Adrenal gland (tissue), 12 donors: ENCODE data around the gene NEU3. TPM values are rescaled to one million over a fixed set of nuclear protein-coding genes. Genes with fewer than 3 reads are reported as not detected.

ENCODE experiments used
- DNase-seq, 7 donors: peaks; one replicate each; pipeline ENCODE4 v3.0.0-alpha.2; 2019 to 2020
- H3K27ac ChIP-seq, 5 donors: fragments of 200-600 bp; sonication (generic) in 4 of 5; 1 replicate in 3 of 5; 2 replicates in 2 of 5; pipeline versions ENCODE4 v1.5.1 to v1.8.0; 2016 to 2020; ENCODE audit warnings: mild to moderate bottlenecking in 1 of 5
- H3K27me3 ChIP-seq: fragments of 200-600 bp; 2 replicates; pipeline ENCODE4 v1.8.0; 2021
- H3K36me3 ChIP-seq, 2 donors: fragments of 200-600 bp; replicated peaks in 1 of 2; 1 replicate in 1 of 2; 2 replicates in 1 of 2; pipeline versions ENCODE4 v1.5.1 to v1.8.0; 2018 to 2022
- H3K4me1 ChIP-seq, 2 donors: fragments of 200-600 bp; replicated peaks in 1 of 2; 1 replicate in 1 of 2; 2 replicates in 1 of 2; pipeline versions ENCODE4 v1.5.1 to v1.8.0; 2018 to 2021
- H3K4me3 ChIP-seq, 4 donors: fragments of 200-600 bp; sonication (generic) in 3 of 4; one replicate each; pipeline ENCODE4 v1.5.1; 2016 to 2018
- H3K9me3 ChIP-seq, 3 donors: fragments of 200-600 bp; sonication (generic) in 1 of 3; replicated peaks in 1 of 3; 1 replicate in 2 of 3; 2 replicates in 1 of 3; pipeline versions ENCODE4 v1.5.1 to v1.8.0; 2016 to 2021
- CTCF ChIP-seq, 6 experiments: fragments of 450-650 bp in 4 of 6; fragments of 200-600 bp in 2 of 6; sonication (generic) in 1 of 6; IDR thresholded peaks; 1 replicate in 5 of 6; 2 replicates in 1 of 6; pipeline versions ENCODE4 v1.5.1 to v1.8.0; 2016 to 2021; ENCODE audit warnings: antibody characterized with exemption in 6 of 6, mild to moderate bottlenecking in 2 of 6, moderate library complexity in 1 of 6
- POLR2A ChIP-seq, 2 donors: fragments of 450-650 bp; IDR thresholded peaks; one replicate each; pipeline ENCODE4 v1.6.1; 2017; ENCODE audit warnings: antibody characterized with exemption in 2 of 2, mild to moderate bottlenecking in 2 of 2, moderate library complexity in 1 of 2
- WGBS, 4 donors: extraction: QIAGEN DNeasy Blood & Tissue Kit in 2 of 4; methylation state at CpG; one replicate each; pipeline versions ENCODE4 v1.1.5 to v1.1.7; 2013 to 2017; 5-methylcytosine and 5-hydroxymethylcytosine counted together
- intact Hi-C, 2 donors: fragments of 100-400 bp; cut with DNase I; formaldehyde crosslinking; loops; one replicate each; pipeline versions ENCODE4 v1.14.1 to v1.15.0; 2022 to 2023
- polyA plus RNA-seq, 3 donors: library from polyadenylated mRNA; stranded (reverse); fragments of 200-250 nt in 2 of 3; fragments of 350-450 nt in 1 of 3; fragmentation: Illumina TruSeq in 1 of 3; extraction: RNeasy Lipid Tissue Mini Kit (QIAGEN cat#74804) in 1 of 3; gene quantifications; one replicate each; pipeline ENCODE4 v1.2.3, GENCODE V29; 2013 to 2014
- total RNA-seq, 9 donors: library from RNA; depleted of rRNA in 4 of 9; stranded (reverse); fragments of >200 nt in 4 of 9; fragments of 120-200 nt in 1 of 9; fragmentation: NEBNext Ultra II Directional in 1 of 9; extraction: Animal tissue kit (Norgen Biotek cat#: 25700) in 1 of 9; gene quantifications; one replicate each; pipeline versions ENCODE4 v1.1.0 to v1.2.4, GENCODE V29; 2013 to 2023
- donor health status: healthy with polysubstance abuse.
- donor health status: Bipolar disorder and iron deficiency.
- donor health status: DM: yes; HTN: yes; CAD: no.
- donor health status: DM: no; HTN: no; CAD: no.
- donor health status: DM: no; HTN: no; CAD: no.
- donor health status: DM: yes; HTN: yes; CAD: no.

Gene NEU3
- total and polyA plus RNA-seq, 12 donors, result 8.3 to 34.9 (median 19.7) TPM

GRCh38 chr11:74951226-74951625 is 37.5 kb upstream of the NEU3 start:
- TF ChIP-seq CTCF (IDR thresholded peaks at IDR 0.05) (no peak), POLR2A (IDR thresholded peaks at IDR 0.05) (no peak)
- Histone ChIP-seq H3K27me3 (no peaks in the 10 kb centered on the region), H3K4me1 (peaks cover 3 to 56% of the 10 kb centered on the region in 2 donors), H3K27ac (no peak overlapping the region), H3K9me3 (no peaks in the 10 kb centered on the region), H3K36me3 (no peaks in the 10 kb centered on the region), H3K4me3 (no peak overlapping the region)
- DNase-seq, result no peak
- intact Hi-C loops, result no loop called here
- 89 to 92% (median 91%) methylated on average over 8 of the region's 8 CpGs for whole genome bisulfite sequencing, 4 donors

- no peaks in the 10 kb centered on the region for H3K9me3 ChIP-seq
- H3K36me3 ChIP-seq, result no peaks in the 10 kb centered on the region
- no peak for DNase-seq
- WGBS, 4 donors, result 62 to 76% (median 72%) methylated on average over 2 of the region's 2 CpGs
- H3K27ac ChIP-seq, result no peak overlapping the region
- H3K4me3 ChIP-seq, result no peak overlapping the region
- intact Hi-C loops, result no loop called here
- no peaks in the 10 kb centered on the region for H3K27me3 ChIP-seq
- peaks cover 3 to 72% of the 10 kb centered on the region in 2 donors for H3K4me1 ChIP-seq
- TF ChIP-seq CTCF (IDR thresholded peaks at IDR 0.05) (no peak), POLR2A (IDR thresholded peaks at IDR 0.05) (no peak)
Measured at GRCh38 chr11:74952752-74953151, 36.0 kb upstream of the NEU3 start.

DNA sequence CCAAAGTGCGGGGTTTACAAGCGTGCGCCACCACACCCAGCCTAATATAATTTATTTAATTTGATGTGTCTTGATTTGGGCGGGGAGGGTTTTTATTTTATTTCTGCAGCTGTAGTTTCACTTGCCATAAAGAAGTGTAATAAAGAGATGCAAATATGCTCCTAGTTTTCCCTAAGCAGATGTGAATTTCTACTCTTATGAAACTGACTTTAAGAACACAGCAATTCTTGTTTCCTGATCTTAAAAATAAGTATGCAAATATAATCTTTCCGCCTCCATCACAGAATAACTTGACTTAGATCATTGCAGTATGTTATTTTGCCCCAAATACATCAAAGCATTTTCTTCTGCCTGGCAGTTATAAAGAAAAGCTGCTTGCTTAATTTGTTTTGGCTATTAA is 35.3 kb upstream of the NEU3 start:
- peaks cover 3 to 72% of the 10 kb centered on the region in 2 donors for H3K4me1 ChIP-seq
- intact Hi-C loops, result no loop called here
- H3K27me3 ChIP-seq, result no peaks in the 10 kb centered on the region

DNA sequence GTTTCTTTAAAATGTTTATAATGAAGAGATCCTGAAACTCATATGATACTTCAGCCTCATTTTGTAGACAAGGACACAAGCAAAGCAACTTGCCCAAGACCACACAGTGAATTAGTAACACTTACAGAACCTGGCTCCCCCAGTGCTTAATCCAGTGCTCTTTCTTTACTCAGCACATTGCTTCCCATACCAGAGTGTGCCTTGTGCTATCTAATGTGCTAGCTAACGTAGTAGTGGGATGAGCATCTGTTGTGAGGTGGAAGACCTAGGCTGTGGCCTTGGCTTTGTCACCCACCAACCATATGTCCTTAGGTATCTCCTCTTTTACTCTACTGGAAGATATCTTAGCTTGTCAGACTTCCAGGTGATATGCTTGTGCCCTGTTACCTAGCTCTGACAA is 34.5 kb upstream of the NEU3 start:
- H3K36me3 ChIP-seq, result no peaks in the 10 kb centered on the region
- peaks cover 3 to 79% of the 10 kb centered on the region in 2 donors for H3K4me1 ChIP-seq
- no peaks in the 10 kb centered on the region for H3K9me3 ChIP-seq
- H3K27me3 ChIP-seq, result no peaks in the 10 kb centered on the region
- no peak overlapping the region for H3K4me3 ChIP-seq
- 92 to 100% (median 97%) methylated on average over 1 of the region's 1 CpG for WGBS, 4 donors
- no peak for TF ChIP-seq POLR2A (IDR thresholded peaks at IDR 0.05)
- TF ChIP-seq CTCF (IDR thresholded peaks at IDR 0.05), result no peak
- no peak overlapping the region for H3K27ac ChIP-seq
- no peak for DNase-seq
- intact Hi-C loops, result no loop called here

More for the DNA sequence above, 35.3 kb upstream of the NEU3 start:
- H3K27ac ChIP-seq, result no peak overlapping the region
- no peak for DNase-seq
- no peaks in the 10 kb centered on the region for H3K9me3 ChIP-seq
- 83 to 95% (median 90%) methylated on average over 5 of the region's 5 CpGs for WGBS, 4 donors
- no peak overlapping the region for H3K4me3 ChIP-seq
- TF ChIP-seq POLR2A (IDR thresholded peaks at IDR 0.05), result no peak
- no peak for TF ChIP-seq CTCF (IDR thresholded peaks at IDR 0.05)
- H3K36me3 ChIP-seq, result no peaks in the 10 kb centered on the region
